HG03432 (cell line): ENCODE results near the gene TNS3.
A peak's percentile ranks its signal among the peaks of the same experiment; 100 is the strongest.

Experiments
- ATAC-seq: cut with Tn5 transposase; IDR thresholded peaks from one replicate; pipeline ENCODE4 v1.9.1; 2021; ENCODE audit warnings: mild to moderate bottlenecking, moderate library complexity; ENCODE audit not compliant: unreplicated experiment

TNS3 gene

GRCh38 chr7:47249361-47249760 lies 332.6 kb downstream of the TNS3 start:
- no peak for ATAC-seq

DNA sequence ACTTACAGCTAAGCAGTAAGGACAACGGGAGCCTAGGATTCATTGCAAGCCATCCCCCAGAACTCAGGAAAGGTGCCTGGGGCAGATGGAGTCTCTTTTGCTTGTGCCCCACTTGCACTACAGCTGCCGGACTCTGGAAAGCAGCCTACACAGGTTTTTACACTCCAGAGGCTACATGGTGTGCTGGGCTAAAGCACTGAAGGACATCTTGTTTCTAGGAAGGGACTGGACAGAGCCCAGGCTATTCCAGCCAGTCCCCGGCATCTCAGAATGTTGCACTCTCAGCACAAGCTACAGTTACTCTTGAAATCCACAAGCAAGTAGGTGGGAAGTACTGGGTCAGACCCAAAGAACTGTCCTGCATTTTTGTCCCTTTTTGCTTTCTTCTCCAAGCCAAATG lies 333.1 kb downstream of the TNS3 start:
- ATAC-seq: no peak

DNA sequence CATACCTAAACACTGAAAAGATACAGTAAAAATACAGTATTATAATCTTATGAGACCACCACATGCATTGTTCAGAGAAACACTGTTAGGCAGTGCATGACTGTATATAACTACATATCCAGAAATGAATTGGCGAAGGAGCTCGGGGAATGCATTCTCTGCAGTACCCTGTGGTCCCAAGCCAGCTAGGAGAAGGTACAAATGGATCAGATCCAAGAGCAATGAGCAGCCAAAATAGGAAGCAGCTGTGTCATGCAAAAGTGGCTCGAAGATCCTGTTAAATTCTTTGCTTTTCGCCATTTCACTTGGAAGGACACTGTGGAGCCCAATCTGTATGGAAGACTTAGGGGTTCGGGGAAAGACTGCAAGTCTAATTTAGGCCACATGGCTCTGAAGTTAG lies 334.8 kb downstream of the TNS3 start:
- ATAC-seq: no peak

GRCh38 chr7:47244692-47245091 lies 337.2 kb downstream of the TNS3 start:
- no peak for ATAC-seq

GRCh38 chr7:47241112-47242065 lies 340.5 kb downstream of the TNS3 start:
- no peak for ATAC-seq

DNA sequence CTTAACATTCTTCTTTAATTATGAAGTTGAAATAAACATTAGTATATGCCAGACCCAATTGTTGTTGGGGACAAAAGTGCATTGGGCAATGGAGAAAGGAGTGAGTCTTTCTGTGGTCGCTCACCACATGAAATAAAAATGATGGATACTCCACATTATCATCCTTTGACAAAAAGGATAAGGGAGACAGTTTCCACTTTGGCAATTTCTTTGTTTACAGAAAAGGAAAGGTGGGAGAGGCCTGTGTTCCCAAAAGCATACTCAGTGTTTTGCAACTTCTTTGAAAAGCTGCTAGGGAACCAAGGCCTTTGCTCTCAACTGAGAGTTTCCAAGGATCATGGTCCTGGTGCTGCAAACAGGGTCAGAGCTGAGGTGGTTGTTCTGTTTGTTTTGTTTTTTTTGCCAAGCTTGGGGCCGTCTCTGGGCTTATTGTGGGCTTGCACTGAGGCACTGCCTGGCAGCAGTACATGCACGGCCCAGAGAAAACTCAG lies 341.9 kb downstream of the TNS3 start:
- no peak for ATAC-seq

- ATAC-seq: no peak
These were observed 342.9 kb downstream of the TNS3 start for GRCh38 chr7:47239034-47239433.

GRCh38 chr7:47236480-47237129 lies 345.3 kb downstream of the TNS3 start:
- no peak for ATAC-seq

GRCh38 chr7:47233996-47234395 lies 347.9 kb downstream of the TNS3 start:
- no peak for ATAC-seq

DNA sequence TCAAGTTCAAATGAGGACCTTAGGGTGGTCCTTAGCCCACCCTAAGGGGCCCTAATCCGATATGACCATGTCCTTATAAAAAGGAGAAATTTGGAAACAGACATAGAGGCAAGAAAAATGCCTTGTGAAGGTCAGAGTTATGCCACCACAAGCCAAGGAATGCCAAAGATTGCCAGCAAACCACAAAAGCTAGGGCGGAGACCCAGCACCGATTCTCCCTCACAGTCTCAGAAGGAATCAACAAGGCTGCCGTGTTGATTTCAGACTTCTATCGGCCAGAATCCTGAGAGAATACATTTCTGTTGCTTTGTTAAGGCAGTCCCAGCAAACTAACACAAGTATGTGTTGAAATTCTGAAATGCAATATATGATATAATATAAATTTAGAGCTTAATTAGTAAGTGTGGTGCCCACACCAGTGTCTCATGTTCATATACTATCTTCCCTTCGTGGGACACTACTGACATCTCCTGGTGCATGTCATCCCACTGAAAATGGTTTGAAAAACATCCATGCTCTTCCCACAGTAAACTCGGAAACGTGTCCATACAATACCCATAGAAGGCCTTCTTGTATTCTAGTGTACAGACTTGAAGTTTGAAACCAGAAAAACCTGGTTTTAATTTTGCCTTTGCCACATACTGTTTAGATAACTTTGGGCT lies 349.0 kb downstream of the TNS3 start:
- ATAC-seq: no peak

GRCh38 chr7:47231627-47232026 lies 350.3 kb downstream of the TNS3 start:
- no peak for ATAC-seq

DNA sequence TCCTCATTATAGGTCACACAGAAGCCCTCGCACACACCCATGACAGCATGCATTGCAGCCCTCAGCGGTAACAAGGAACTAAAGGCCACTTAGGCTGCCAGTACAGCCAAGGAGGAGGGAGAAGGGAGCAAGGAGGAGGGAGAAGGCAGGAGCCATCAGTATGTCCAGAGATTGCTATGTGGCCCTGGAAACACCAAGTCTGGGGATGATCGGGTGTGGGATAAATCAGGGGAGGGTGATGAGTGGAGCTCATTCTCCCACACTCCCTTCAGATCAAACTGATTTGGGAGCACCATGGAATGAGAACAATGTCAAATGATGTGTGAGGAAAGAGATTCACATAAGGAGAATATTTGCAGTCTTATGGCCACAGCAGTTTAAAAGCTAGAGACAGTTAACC lies 350.9 kb downstream of the TNS3 start:
- ATAC-seq: no peak

- no peak for ATAC-seq
These were observed 353.4 kb downstream of the TNS3 start for GRCh38 chr7:47228386-47229014.

DNA sequence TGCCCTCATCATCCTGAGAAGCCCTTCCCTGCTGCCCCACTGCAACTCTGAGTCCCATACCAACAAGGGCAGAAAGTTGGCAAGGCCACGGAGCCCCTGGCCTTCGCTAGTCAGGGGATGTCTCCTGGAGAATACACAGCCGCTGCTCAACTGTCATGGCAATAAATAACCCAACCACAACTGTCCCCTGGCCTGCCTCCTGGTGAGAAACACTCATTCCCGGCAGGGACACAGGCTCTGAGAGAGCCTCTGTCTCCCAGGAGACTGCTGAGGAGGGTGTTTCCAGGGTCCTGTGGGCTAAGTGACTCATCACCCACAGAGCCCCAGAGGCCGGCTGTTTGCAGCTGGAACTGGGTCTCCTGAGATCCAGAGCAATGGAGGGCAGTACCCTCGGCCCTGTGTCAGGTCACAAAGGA lies 354.1 kb downstream of the TNS3 start:
- peak; percentile 79 for ATAC-seq

DNA sequence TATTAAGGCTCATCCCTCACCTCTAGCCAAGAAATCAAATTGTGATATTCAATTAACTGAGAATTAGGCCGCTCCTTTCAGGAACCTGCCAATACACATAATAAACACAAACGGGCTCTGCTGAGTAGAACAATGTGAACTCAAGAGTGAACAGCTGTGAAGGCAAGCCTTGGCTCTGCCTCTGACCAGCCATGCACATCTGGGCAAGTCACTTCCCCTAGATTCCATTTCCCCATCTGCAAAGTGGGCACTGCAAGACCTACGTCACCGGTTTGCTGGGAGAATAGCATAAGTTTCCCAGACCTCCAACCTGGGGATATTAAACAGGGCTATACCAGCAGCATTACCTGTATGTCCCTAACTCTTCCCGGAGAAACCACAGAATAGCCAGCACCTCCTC lies 355.2 kb downstream of the TNS3 start:
- peak; percentile 37 for ATAC-seq

- ATAC-seq: peak; percentile 43
These were observed 356.4 kb downstream of the TNS3 start for GRCh38 chr7:47225387-47226131.
